Cardiac muscle cell (in vitro differentiated cells and primary cell): Measurements from ENCODE around the gene IFNAR1. TPM values are rescaled to one million over a fixed set of nuclear protein-coding genes. Genes with fewer than 3 reads are reported as not detected.

Source experiments
- DNase-seq, 2 donors: peaks; one replicate each; pipeline versions ENCODE4 v3.0.0 to v3.0.0-alpha.2; 2010 to 2017; ENCODE audit warnings: low read depth in 1 of 2, low spot score in 1 of 2
- H3K27ac ChIP-seq: fragments of 200-600 bp; sonication (generic); 2 replicates; pipeline ENCODE4 v1.5.1; 2016
- H3K27me3 ChIP-seq: fragments of 200-600 bp; sonication (generic); 2 replicates; pipeline ENCODE4 v1.6.0; 2016; ENCODE audit warnings: control low read depth
- H3K36me3 ChIP-seq: fragments of 200-600 bp; sonication (generic); 2 replicates; pipeline ENCODE4 v1.5.1; 2016; ENCODE audit warnings: control low read depth
- H3K4me1 ChIP-seq: fragments of 200-600 bp; sonication (generic); 2 replicates; pipeline ENCODE4 v1.8.1; 2017; ENCODE audit warnings: low read depth, mild to moderate bottlenecking, mixed run types
- H3K4me3 ChIP-seq: fragments of 200-600 bp; sonication (generic); 2 replicates; pipeline ENCODE4 v1.5.1; 2016; ENCODE audit warnings: mild to moderate bottlenecking
- H3K9me3 ChIP-seq: fragments of 200-600 bp; sonication (generic); 2 replicates; pipeline ENCODE4 v1.5.1; 2017; ENCODE audit warnings: low read depth, mild to moderate bottlenecking, control low read depth
- CTCF ChIP-seq: IDR thresholded peaks from 2 replicates; pipeline ENCODE4 v1.5.1; 2012; ENCODE audit warnings: low read depth, mild to moderate bottlenecking, low read length
- polyA plus RNA-seq: library from polyadenylated mRNA; unstranded; fragments of >200 nt; fragmentation: Nextera tagmentation; extraction: Ambion mirVana; gene quantifications from 2 replicates; pipeline ENCODE4 v1.2.1, GENCODE V29; 2016
- total RNA-seq: library from RNA; depleted of rRNA; stranded (reverse); fragments of >200 nt; gene quantifications from 2 replicates; pipeline ENCODE4 v1.2.3, GENCODE V29; 2016

Gene IFNAR1
- total and polyA plus RNA-seq, 2 experiments from 2014 or later = 6.5 to 18.6 TPM

- Histone ChIP-seq H3K9me3 (no peaks in the 10 kb centered on the region), H3K27ac (no peak overlapping the region), H3K27me3 (no peaks in the 10 kb centered on the region), H3K4me1 (no peaks in the 10 kb centered on the region), H3K4me3 (no peak overlapping the region), H3K36me3 (peaks cover 24% of the 10 kb centered on the region)
- peak in 1 of 2 donors; percentile 45 for DNase-seq
- no peak for TF ChIP-seq CTCF
Measured at GRCh38 chr21:33348706-33349105, 23.9 kb downstream of the IFNAR1 start.

GRCh38 chr21:33350676-33351075, 25.9 kb downstream of the IFNAR1 start:
- TF ChIP-seq CTCF = no peak
- no peak for DNase-seq
- Histone ChIP-seq H3K9me3 (no peaks in the 10 kb centered on the region), H3K4me3 (no peak overlapping the region), H3K4me1 (no peaks in the 10 kb centered on the region), H3K27ac (no peak overlapping the region), H3K27me3 (no peaks in the 10 kb centered on the region), H3K36me3 (peaks cover 19% of the 10 kb centered on the region)

GRCh38 chr21:33355355-33355754, 30.6 kb downstream of the IFNAR1 start:
- no peaks in the 10 kb centered on the region for H3K4me1 ChIP-seq
- H3K36me3 ChIP-seq = peaks cover 18% of the 10 kb centered on the region
- no peak for DNase-seq
- H3K4me3 ChIP-seq = no peak overlapping the region
- H3K9me3 ChIP-seq = no peaks in the 10 kb centered on the region
- TF ChIP-seq CTCF = no peak
- H3K27ac ChIP-seq = no peak overlapping the region
- H3K27me3 ChIP-seq = no peaks in the 10 kb centered on the region

GRCh38 chr21:33355996-33356395, 31.2 kb downstream of the IFNAR1 start:
- no peak for TF ChIP-seq CTCF
- H3K4me1 ChIP-seq = no peaks in the 10 kb centered on the region
- DNase-seq = no peak

GRCh38 chr21:33357177-33357576, 32.4 kb downstream of the IFNAR1 start:
- Histone ChIP-seq H3K27me3 (no peaks in the 10 kb centered on the region), H3K9me3 (no peaks in the 10 kb centered on the region), H3K36me3 (peaks cover 18% of the 10 kb centered on the region), H3K27ac (peak overlapping the region; percentile 16), H3K4me3 (no peak overlapping the region), H3K4me1 (peaks cover 4% of the 10 kb centered on the region)
- DNase-seq = no peak
- TF ChIP-seq CTCF = no peak

More at GRCh38 chr21:33355996-33356395, 31.2 kb downstream of the IFNAR1 start:
- no peak overlapping the region for H3K4me3 ChIP-seq
- no peaks in the 10 kb centered on the region for H3K27me3 ChIP-seq
- no peaks in the 10 kb centered on the region for H3K9me3 ChIP-seq
- H3K36me3 ChIP-seq = peaks cover 18% of the 10 kb centered on the region
- H3K27ac ChIP-seq = peak overlapping the region; percentile 16

GRCh38 chr21:33359446-33359845, 34.7 kb downstream of the IFNAR1 start:
- H3K27me3 ChIP-seq = no peaks in the 10 kb centered on the region
- H3K27ac ChIP-seq = no peak overlapping the region
- no peaks in the 10 kb centered on the region for H3K9me3 ChIP-seq
- peaks cover 14% of the 10 kb centered on the region for H3K36me3 ChIP-seq
- peaks cover 4% of the 10 kb centered on the region for H3K4me1 ChIP-seq
- H3K4me3 ChIP-seq = no peak overlapping the region
- no peak for DNase-seq
- TF ChIP-seq CTCF = no peak
